IMR-90 (cell line): Measurements from ENCODE around the gene MEIS2. TPM values are rescaled to one million over a fixed set of nuclear protein-coding genes. Genes with fewer than 3 reads are reported as not detected.

ENCODE experiments used
- ATAC-seq: fragments of 200-7000 bp; cut with Tn5 transposase; 2 replicates; pipeline ENCODE4 v1.9.1; 2020; ENCODE audit warnings: low read depth, mild to moderate bottlenecking, moderate library complexity
- BruUV-seq: library from RNA; stranded (reverse); fragments of 400-500 nt; replicated peaks from 2 replicates; lab custom pipeline; 2021; lab: Mats Ljungman, UMichigan
- CTCF ChIA-PET: fragments of 300-600 bp; formaldehyde crosslinking; extraction: SDS; loops from one replicate; lab custom pipeline; 2021; ENCODE audit warnings: antibody characterized with exemption; lab: Yijun Ruan, JAX
- POLR2A ChIA-PET: fragments of 300-600 bp; sonication (Branson Sonifier 250); formaldehyde crosslinking; loops from one replicate; lab custom pipeline; 2022; ENCODE audit warnings: antibody characterized with exemption; ENCODE audit not compliant: unreplicated experiment; lab: Charles Lee
- DNase-seq: peaks from one replicate; pipeline ENCODE4 v3.0.0; 2013
- H2AFZ ChIP-seq: replicated peaks from 2 replicates; pipeline ENCODE3; 2013; ENCODE audit warnings: low read length, mild to moderate bottlenecking; ENCODE audit not compliant: poor library complexity
- H2AK5ac ChIP-seq: 2 replicates; pipeline ENCODE4 v1.6.1; 2013; ENCODE audit warnings: low read depth, low read length, inconsistent platforms
- H2AK9ac ChIP-seq: replicated peaks from 2 replicates; pipeline ENCODE3; 2013; ENCODE audit warnings: mild to moderate bottlenecking, low read depth, low read length, moderate library complexity; ENCODE audit not compliant: poor library complexity
- H2BK120ac ChIP-seq: 2 replicates; pipeline ENCODE4 v1.6.1; 2013; ENCODE audit warnings: low read depth, low read length, inconsistent platforms
- H2BK15ac ChIP-seq: 3 replicates; pipeline ENCODE4 v1.6.1; 2013; ENCODE audit warnings: low read depth, low read length, inconsistent platforms
- H2BK20ac ChIP-seq: 2 replicates; pipeline ENCODE4 v1.6.1; 2013; ENCODE audit warnings: low read depth, mild to moderate bottlenecking, inconsistent platforms, low read length, moderate library complexity
- H2BK5ac ChIP-seq: 2 replicates; pipeline ENCODE4 v1.6.1; 2013; ENCODE audit warnings: mild to moderate bottlenecking, low read depth, low read length, inconsistent platforms; ENCODE audit not compliant: poor library complexity, severe bottlenecking
- H3K14ac ChIP-seq: replicated peaks from 2 replicates; pipeline ENCODE4 v1.6.1; 2013; ENCODE audit warnings: low read depth, low read length, inconsistent platforms
- H3K18ac ChIP-seq: 2 replicates; pipeline ENCODE4 v1.6.1; 2013; ENCODE audit warnings: low read depth, low read length, control low read depth
- H3K23ac ChIP-seq: 2 replicates; pipeline ENCODE4 v1.6.1; 2013; ENCODE audit warnings: low read depth, low read length, inconsistent platforms
- H3K27ac ChIP-seq: 2 replicates; pipeline ENCODE4 v1.5.1; 2013; ENCODE audit warnings: mild to moderate bottlenecking, control low read depth, low read length; ENCODE audit not compliant: insufficient read depth
- H3K27me3 ChIP-seq: 2 replicates; pipeline ENCODE4 v1.6.1; 2013; ENCODE audit warnings: low read length; ENCODE audit not compliant: control insufficient read depth, insufficient read depth
- H3K36me3 ChIP-seq: 2 replicates; pipeline ENCODE4 v1.6.1; 2013; ENCODE audit warnings: low read length, mixed read lengths; ENCODE audit not compliant: control insufficient read depth, insufficient read depth
- H3K4ac ChIP-seq: 2 replicates; pipeline ENCODE4 v1.6.1; 2013; ENCODE audit warnings: low read depth, low read length, inconsistent platforms
- H3K4me1 ChIP-seq: 2 replicates; pipeline ENCODE4 v1.6.1; 2013; ENCODE audit warnings: low read length, mixed read lengths; ENCODE audit not compliant: control insufficient read depth, insufficient read depth
- H3K4me2 ChIP-seq: 2 replicates; pipeline ENCODE4 v1.6.1; 2013; ENCODE audit warnings: low read depth, mild to moderate bottlenecking, control low read depth, low read length, moderate library complexity
- H3K4me3 ChIP-seq: 2 replicates; pipeline ENCODE4 v1.5.1; 2013; ENCODE audit warnings: low read depth, mild to moderate bottlenecking, control low read depth, low read length, moderate library complexity; ENCODE audit not compliant: insufficient read depth
- H3K56ac ChIP-seq: 2 replicates; pipeline ENCODE4 v1.6.1; 2013; ENCODE audit warnings: low read length, inconsistent platforms; ENCODE audit not compliant: insufficient read depth; ENCODE audit errors: extremely low read depth
- H3K79me1 ChIP-seq, 2 experiments: 2 replicates each; pipeline ENCODE4 v1.6.1; 2013; ENCODE audit warnings: low read length in 2 of 2, inconsistent platforms in 1 of 2, low read depth in 1 of 2
- H3K9ac ChIP-seq: 2 replicates; pipeline ENCODE4 v1.6.1; 2013; ENCODE audit warnings: low read depth, low read length, control low read depth
- H3K9me1 ChIP-seq: 2 replicates; pipeline ENCODE4 v1.6.1; 2013; ENCODE audit warnings: low read length, inconsistent platforms; ENCODE audit not compliant: insufficient read depth
- H3K9me3 ChIP-seq: 2 replicates; pipeline ENCODE4 v1.6.1; 2013; ENCODE audit warnings: low read length; ENCODE audit not compliant: control insufficient read depth, insufficient read depth
- H4K20me1 ChIP-seq: 2 replicates; pipeline ENCODE4 v1.6.1; 2013; ENCODE audit warnings: low read length, inconsistent platforms; ENCODE audit not compliant: insufficient read depth
- H4K5ac ChIP-seq: 2 replicates; pipeline ENCODE4 v1.6.1; 2013; ENCODE audit warnings: mild to moderate bottlenecking, low read depth, low read length, control low read depth
- H4K8ac ChIP-seq, 2 experiments: 2 replicates each; pipeline ENCODE4 v1.6.1; 2013; ENCODE audit warnings: low read depth in 2 of 2, low read length in 2 of 2, control low read depth in 1 of 2, inconsistent platforms in 1 of 2
- H4K91ac ChIP-seq: 2 replicates; pipeline ENCODE4 v1.6.1; 2013; ENCODE audit warnings: low read depth, low read length, inconsistent platforms; ENCODE audit not compliant: insufficient read depth
- BHLHE40 ChIP-seq: fragments of 150-350 bp; IDR thresholded peaks from 2 replicates; pipeline ENCODE4 v1.6.1; 2016; ENCODE audit warnings: mild to moderate bottlenecking, low read depth, low read length
- CEBPB ChIP-seq: IDR thresholded peaks from 2 replicates; pipeline ENCODE4 v1.6.1; 2012; ENCODE audit warnings: low read depth, low read length, improper control_type of control experiment
- MAFK ChIP-seq: IDR thresholded peaks from 2 replicates; pipeline ENCODE4 v1.6.1; 2012; ENCODE audit warnings: low read depth, low read length, improper control_type of control experiment
- NFE2L2 ChIP-seq: fragments of 150-350 bp; IDR thresholded peaks from 2 replicates; pipeline ENCODE4 v1.6.1; 2016; ENCODE audit warnings: low read depth, mild to moderate bottlenecking, low read length
- RAD21 ChIP-seq: IDR thresholded peaks from 2 replicates; pipeline ENCODE4 v1.6.1; 2012; ENCODE audit warnings: low read length, improper control_type of control experiment
- RFX5 ChIP-seq: IDR thresholded peaks from 2 replicates; pipeline ENCODE4 v1.8.0; 2012; ENCODE audit warnings: low read depth, mild to moderate bottlenecking, low read length, moderate library complexity
- dilution Hi-C: fragments of 300-500 bp; cut with HindIII; formaldehyde crosslinking; loops from one replicate; pipeline ENCODE4 v1.14.3; 2018; ENCODE audit warnings: low sequenced_read_pairs; ENCODE audit not compliant: unreplicated experiment
- in situ Hi-C: fragments of 300-500 bp; cut with MboI; formaldehyde crosslinking; loops from 3 replicates; pipeline ENCODE4 v1.14.3; 2019; ENCODE audit warnings: low sequenced_read_pairs, inconsistent platforms, mixed read lengths
- intact Hi-C: fragments of 100-400 bp; cut with micrococcal nuclease; formaldehyde crosslinking; loops from 2 replicates; pipeline ENCODE4 v1.10.0; 2022
- polyA plus RNA-seq, 3 experiments: library from polyadenylated mRNA; depleted of rRNA; stranded (reverse); fragments of >200 nt; gene quantifications; 2 replicates each; pipeline ENCODE4 v1.2.3, GENCODE V29; 2012; ENCODE audit warnings: low replicate concordance in 1 of 3
- total RNA-seq: library from RNA; depleted of rRNA; stranded (reverse); fragments of >200 nt; gene quantifications from 2 replicates; pipeline ENCODE4 v1.2.3, GENCODE V29; 2012
- TF ChIP-seq, protein P1 (sequence below): fragments of 150-350 bp; IDR thresholded peaks from 2 replicates; pipeline ENCODE4 v1.6.1; 2017; ENCODE audit warnings: mild to moderate bottlenecking, antibody characterized with exemption, low read length, low read depth

The MEIS2 gene
- total and polyA plus RNA-seq, 2 of the 4 experiments (the other 2 are of a cell fraction) = 70.1 to 71.3 TPM

DNA sequence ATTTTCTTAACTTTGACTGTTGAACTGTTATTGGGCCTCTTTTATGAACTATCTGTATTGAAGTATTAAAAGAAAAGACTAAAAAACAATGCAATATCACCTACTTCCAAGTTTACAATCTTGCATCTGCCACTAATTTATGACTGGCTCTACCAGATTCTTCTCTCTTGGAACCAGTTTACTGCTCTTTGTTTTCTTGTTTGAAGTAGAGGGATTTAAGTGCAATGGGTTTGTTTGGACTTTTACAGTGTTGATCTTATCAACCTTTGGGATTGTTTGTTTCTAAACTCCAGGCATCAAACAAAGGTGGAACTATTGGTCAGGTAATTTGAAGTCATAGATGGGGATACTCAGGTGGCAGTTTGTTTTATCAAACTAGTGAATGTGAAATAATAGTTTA is 43.0 kb upstream of the MEIS2 start:
- Histone ChIP-seq H3K36me3 (no peaks in the 10 kb centered on the region), H3K4me3 (no peak overlapping the region), H4K8ac (no peak overlapping the region), H3K27ac (no peak overlapping the region), H3K9me1 (no peaks in the 10 kb centered on the region), H3K56ac (no peak overlapping the region), H3K27me3 (no peaks in the 10 kb centered on the region; the same call in 1 of the 2 replicates), H3K4me2 (no peak overlapping the region), H4K5ac (no peak overlapping the region), H2AK9ac (no peak overlapping the region), H3K9me3 (no peaks in the 10 kb centered on the region), H2AFZ (no peak overlapping the region), H2BK15ac (no peak overlapping the region), H3K9ac (no peak overlapping the region), H2BK120ac (no peak overlapping the region), H2AK5ac (no peak overlapping the region), H3K23ac (no peak overlapping the region), H3K4ac (no peak overlapping the region), H4K91ac (no peak overlapping the region), H2BK20ac (no peak overlapping the region), H3K79me1 (no peaks in the 10 kb centered on the region), H3K14ac (no peak overlapping the region), H4K20me1 (no peaks in the 10 kb centered on the region), H3K4me1 (no peaks in the 10 kb centered on the region), H2BK5ac (no peak overlapping the region), H3K18ac (no peak overlapping the region)
- ChIA-PET CTCF (interaction anchor here (0.8 kb wide), 1 partner anchor 8 kb away, joined by 4 read pairs; no protein-coding TSS in a partner anchor), POLR2A (no interaction called here)
- no peak for TF ChIP-seq BHLHE40
- TF ChIP-seq RAD21 = no peak
- no peak for TF ChIP-seq NFE2L2
- TF ChIP-seq MAFK = no peak
- TF ChIP-seq RFX5 = no peak
- TF ChIP-seq CEBPB = no peak
- TF ChIP-seq, protein P1, sequence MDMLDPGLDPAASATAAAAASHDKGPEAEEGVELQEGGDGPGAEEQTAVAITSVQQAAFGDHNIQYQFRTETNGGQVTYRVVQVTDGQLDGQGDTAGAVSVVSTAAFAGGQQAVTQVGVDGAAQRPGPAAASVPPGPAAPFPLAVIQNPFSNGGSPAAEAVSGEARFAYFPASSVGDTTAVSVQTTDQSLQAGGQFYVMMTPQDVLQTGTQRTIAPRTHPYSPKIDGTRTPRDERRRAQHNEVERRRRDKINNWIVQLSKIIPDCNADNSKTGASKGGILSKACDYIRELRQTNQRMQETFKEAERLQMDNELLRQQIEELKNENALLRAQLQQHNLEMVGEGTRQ = no peak
- intact Hi-C loops = no loop called here
- in situ Hi-C loops = loop anchor here (25.0 kb wide), 3 partner anchors 631 to 1856 kb away; no protein-coding TSS in a partner anchor
- ATAC-seq (no peak), DNase-seq (no peak)
- dilution Hi-C loops = no loop called here
- BruUV-seq = no TSS peak
